Stimulated activated CD8-positive, alpha-beta memory T cell treated with anti-CD3 and anti-CD28 coated beads, Interleukin-15, amount 100 ng/mL, for 4 hours (primary cell): ENCODE results near the gene GALNTL6.

ENCODE experiments used
- DNase-seq, 2 donors: peaks; one replicate each; pipeline ENCODE4 v3.0.0-alpha.2; 2020; ENCODE audit warnings: low read depth in 2 of 2

Gene GALNTL6

GRCh38 chr4:172109466-172109865 is 296.3 kb downstream of the GALNTL6 start:
- no peak for DNase-seq

GRCh38 chr4:172124656-172125308 is 311.6 kb downstream of the GALNTL6 start:
- no peak for DNase-seq

- no peak for DNase-seq
Measured at GRCh38 chr4:172125443-172125842, 312.2 kb downstream of the GALNTL6 start.

- no peak for DNase-seq
Measured at GRCh38 chr4:172127168-172127567, 314.0 kb downstream of the GALNTL6 start.

GRCh38 chr4:172129593-172129992 is 316.4 kb downstream of the GALNTL6 start:
- no peak for DNase-seq

- DNase-seq, result no peak
Measured at GRCh38 chr4:172134521-172134920, 321.3 kb downstream of the GALNTL6 start.

GRCh38 chr4:172141025-172141424 is 327.8 kb downstream of the GALNTL6 start:
- no peak for DNase-seq

- DNase-seq, result no peak
Measured at GRCh38 chr4:172142281-172142741, 329.1 kb downstream of the GALNTL6 start.

GRCh38 chr4:172143605-172144314 is 330.6 kb downstream of the GALNTL6 start:
- no peak for DNase-seq

- no peak for DNase-seq
Measured at GRCh38 chr4:172147687-172148086, 334.5 kb downstream of the GALNTL6 start.

- no peak for DNase-seq
Measured at GRCh38 chr4:172149329-172149728, 336.1 kb downstream of the GALNTL6 start.

GRCh38 chr4:172152284-172152683 is 339.1 kb downstream of the GALNTL6 start:
- DNase-seq, result no peak

- DNase-seq, result no peak
Measured at GRCh38 chr4:172153719-172154118, 340.5 kb downstream of the GALNTL6 start.

GRCh38 chr4:172155838-172156345 is 342.7 kb downstream of the GALNTL6 start:
- DNase-seq, result no peak

GRCh38 chr4:172157946-172158345 is 344.7 kb downstream of the GALNTL6 start:
- DNase-seq, result no peak

GRCh38 chr4:172163215-172163614 is 350.0 kb downstream of the GALNTL6 start:
- no peak for DNase-seq

GRCh38 chr4:172168888-172169287 is 355.7 kb downstream of the GALNTL6 start:
- DNase-seq, result no peak

GRCh38 chr4:172169871-172170270 is 356.7 kb downstream of the GALNTL6 start:
- DNase-seq, result no peak

- no peak for DNase-seq
Measured at GRCh38 chr4:172173206-172173605, 360.0 kb downstream of the GALNTL6 start.

GRCh38 chr4:172177382-172177781 is 364.2 kb downstream of the GALNTL6 start:
- DNase-seq, result no peak

GRCh38 chr4:172188248-172188988 is 375.2 kb downstream of the GALNTL6 start:
- DNase-seq, result no peak

- no peak for DNase-seq
Measured at GRCh38 chr4:172202480-172203076, 389.4 kb downstream of the GALNTL6 start.
